GDM1 (cell line): ENCODE data around the gene NTM.

Experiments used
- DNase-seq: peaks from one replicate; lab custom pipeline; 2025; lab: John Stamatoyannopoulos, UW

The NTM gene

DNA sequence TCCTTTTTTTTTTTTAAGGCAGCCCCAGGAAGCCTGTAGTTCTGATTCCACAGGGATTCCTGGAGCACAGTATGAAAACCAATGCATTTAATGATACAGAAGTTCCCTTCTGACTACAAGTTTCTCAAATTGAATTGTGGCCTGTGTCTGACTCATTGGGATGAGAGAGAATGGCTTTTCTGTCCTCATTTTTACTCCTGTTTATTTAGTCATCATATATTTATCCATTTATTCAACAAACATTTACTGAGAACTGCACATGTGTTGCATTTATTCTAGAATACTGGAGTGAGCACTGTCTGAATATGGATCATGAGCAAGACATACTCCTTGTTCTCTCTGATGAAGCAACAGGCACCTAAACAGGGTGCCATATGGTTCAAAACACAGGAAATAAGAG, 231.2 kb downstream of the NTM start:
- DNase-seq: no peak

DNA sequence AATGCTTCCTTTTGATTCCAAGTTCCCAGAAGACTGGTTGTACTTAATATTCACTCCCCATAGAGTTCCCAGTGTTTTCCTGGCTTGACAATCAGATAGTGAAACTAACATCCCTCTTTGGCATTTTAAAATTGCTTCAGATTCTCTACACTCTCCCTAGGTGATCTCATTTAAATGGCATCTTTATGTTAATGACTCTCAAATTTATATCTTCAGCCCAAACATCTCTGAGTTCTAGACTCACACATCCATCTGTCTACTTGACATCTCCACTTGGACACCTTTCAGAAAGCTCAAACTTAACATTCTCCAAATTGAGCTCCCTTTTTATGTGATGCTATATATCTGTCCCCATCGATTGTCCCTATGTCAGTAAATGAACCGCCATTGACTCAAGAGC, 232.0 kb downstream of the NTM start:
- DNase-seq: no peak

DNA sequence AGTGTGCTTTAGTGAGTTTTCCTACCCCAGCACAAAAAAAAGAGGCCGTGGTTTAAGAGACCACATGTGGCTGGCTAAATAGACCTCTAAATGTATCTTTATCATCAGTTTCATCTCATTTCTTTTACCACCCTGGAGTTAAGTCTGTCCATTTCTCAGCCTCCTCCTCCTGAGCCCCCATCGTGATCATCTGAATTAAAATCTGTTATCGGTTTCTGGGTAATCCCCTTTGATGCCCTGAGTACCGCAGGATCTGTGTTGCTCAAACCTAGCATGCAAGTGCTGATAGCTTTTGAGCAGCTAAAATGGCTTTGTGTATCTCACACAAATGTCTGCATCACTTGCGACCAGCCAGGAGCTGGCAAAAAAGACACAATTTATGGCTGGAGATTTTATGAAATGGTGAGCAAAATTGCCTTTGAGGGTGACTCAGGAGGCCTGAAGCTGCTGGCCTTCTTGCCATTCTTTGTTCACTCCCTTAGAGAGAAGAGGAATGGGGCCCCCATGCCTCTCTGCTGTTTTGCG, 236.5 kb downstream of the NTM start:
- no peak for DNase-seq

DNA sequence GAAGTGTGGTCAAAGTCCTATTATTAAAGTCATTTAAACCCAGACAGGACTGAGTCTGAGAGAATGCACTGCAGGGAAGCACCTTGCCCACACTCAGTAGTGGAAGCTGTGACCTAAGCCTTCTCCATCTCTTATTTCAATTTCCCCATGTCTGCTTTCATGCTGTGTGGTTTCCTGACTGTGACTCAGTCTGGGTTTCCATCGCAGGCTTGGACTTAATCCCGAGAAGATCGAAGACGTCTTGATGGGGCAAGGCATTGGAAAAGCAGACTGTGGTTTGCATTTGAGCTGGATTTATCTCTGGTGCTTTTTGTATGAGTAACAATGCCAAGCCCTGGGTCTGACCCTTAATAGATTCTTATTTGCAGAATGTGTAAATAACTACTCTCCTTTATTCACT, 238.9 kb downstream of the NTM start:
- peak; percentile 28 for DNase-seq

DNA sequence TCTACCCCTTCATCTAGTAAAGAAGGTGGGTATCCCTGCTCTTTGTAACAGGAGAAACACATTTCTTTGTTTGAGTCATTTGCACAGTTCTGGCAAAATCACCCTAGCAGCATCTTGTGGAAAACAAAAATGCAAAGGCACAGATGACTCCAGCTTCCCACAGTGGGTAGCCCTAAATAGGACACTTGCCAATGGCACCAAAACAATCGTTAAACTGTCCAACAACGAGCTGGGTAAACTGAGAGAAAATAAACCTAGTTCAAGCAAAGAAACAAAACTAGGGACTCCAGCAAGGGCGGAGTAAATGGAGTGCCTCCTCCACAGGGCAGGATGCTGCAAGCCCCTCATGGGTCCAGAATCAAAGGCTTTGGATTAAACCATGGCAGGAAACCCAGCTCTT, 239.5 kb downstream of the NTM start:
- no peak for DNase-seq

DNA sequence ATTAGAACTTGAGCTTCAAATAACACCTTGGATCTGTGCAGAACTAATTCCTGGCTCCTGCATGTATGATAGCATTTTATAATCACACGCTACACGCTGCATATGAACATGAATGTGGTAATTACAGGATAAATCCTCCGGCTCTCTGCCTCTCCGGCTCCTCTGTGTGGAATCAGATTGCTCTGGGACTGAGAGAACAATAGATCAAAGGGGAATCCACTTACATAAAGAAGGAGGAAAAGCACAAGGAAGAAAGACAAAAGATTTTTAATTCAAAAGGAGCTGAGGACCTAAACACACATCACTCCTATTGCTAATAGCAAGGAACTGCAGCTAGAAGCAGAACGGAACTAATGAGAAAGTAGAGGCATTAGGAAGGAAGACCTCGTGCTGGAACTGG, 240.9 kb downstream of the NTM start:
- no peak for DNase-seq

DNA sequence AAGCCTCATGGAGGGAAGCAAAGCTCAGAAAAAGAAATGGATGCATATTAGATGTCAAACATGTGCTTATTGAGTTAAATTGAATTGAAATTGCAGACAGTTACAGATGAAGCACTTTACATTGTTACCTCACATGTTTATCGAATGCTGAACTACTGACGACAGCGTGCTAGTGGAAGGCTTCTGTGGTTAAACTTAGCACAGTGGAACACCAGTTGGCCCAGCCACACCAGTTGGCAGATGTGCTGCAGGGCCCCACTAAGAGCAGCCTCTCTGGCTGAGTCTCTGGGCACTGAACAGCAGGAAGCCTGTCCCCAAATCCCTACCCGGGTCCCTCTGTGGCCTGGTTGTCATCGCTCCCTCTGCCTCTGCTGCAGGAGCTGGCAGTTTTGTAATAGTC, 242.1 kb downstream of the NTM start:
- no peak for DNase-seq

DNA sequence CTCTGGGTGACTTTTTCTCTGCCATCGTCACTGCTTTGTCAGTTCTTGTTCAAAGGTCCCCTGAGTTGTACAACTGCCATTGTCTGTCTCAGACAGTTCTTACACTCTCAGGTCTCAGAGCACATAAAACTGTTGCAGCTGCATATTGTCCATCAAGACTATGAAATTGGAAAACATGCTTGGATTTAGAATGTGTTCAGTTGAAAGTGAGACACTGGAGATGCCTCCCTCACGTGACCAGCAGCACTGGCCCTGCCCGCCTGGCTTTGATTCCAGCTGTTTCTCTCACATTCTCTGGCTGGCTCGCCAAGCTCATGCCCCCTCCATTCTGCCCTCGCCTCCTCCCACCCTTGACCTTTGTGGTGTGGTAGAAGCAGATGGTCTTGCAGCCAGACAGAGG, 244.2 kb downstream of the NTM start:
- no peak for DNase-seq

DNA sequence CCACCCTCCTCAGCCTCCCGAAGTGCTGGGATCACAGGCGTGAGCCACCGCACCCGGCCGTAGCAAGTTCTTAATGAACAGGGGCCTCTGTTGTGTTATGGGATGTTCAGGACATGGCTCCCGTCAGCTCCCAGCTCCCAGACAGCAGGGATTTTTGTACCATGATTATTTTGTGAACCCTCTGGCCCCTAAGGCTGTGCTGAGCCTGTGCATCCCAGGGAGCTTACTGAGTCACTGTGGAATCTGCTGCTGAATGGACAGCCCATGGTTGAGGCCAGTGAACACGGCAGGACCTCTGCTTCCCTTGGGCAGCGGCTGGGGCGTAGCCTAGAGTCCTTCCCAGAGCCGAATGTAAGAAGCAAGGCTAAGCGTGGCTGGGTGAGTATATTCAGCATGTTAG, 245.2 kb downstream of the NTM start:
- DNase-seq: no peak

DNA sequence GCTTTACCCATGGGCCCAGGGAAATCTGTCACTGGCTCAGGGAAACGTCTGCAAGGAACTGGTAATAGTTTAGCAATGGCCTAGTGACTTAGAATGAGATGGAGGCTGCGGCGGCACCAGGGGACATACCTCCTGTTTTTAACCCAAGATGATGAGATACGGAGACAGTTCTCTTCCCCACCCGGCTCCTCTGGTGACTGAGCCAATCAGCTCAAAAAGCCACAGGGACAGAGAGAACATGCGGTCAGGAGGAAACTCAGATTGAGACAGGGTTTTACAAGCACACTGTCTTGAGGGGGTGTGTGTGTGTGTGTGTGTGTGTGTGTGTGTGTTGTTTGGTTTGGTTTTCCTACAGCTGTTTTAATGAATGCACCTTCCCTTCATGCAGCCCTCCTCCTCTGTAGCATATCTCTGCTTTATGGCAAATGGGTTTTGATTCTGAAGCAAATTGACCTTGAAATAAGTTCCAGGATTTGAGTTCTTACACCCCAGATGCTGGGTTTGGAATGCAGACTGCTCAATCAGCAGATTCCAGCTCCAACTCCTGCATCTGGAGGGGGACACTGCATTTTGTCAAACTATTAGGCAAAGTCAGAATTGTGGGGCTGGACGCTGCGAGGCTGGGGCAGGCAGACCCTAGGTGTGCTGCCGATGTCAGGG, 246.2 kb downstream of the NTM start:
- no peak for DNase-seq

DNA sequence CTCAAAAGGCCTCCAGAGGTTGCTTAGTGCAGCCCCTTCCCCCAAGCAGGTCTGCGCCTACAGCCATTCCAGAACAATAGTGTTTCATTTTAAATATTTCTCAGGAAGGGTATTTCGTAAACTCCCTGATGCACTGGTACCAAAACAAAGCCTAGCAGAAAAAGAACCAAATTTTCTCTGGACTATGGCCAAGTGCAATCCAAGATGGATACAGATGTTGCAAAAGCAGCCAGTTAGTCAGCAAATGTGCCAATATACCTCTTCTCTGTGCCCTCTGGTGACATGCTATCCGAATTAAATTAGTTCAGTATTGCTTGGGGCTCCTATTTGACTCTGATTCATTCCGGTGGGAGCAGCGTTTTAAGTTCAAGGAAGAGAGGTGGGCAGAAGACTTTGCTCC, 247.8 kb downstream of the NTM start:
- DNase-seq: no peak

DNA sequence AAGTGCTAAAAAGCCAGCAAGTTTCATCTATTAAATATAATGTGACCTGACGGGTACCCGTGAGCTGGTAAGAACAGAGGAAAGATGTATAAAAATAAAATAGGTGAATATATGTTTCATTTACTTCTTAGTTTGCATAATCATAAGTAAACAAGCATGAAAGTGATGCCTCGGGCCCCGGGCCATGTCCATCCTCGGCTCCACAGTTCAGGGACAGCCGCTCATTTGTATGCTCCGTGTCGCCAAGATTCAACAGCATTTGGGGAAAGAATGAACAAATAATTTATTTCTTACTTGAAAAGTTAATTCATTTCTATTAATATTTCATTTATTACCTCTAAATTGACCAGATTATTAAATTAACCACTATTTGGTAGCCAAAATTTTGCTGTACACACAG, 251.8 kb downstream of the NTM start:
- DNase-seq: no peak

DNA sequence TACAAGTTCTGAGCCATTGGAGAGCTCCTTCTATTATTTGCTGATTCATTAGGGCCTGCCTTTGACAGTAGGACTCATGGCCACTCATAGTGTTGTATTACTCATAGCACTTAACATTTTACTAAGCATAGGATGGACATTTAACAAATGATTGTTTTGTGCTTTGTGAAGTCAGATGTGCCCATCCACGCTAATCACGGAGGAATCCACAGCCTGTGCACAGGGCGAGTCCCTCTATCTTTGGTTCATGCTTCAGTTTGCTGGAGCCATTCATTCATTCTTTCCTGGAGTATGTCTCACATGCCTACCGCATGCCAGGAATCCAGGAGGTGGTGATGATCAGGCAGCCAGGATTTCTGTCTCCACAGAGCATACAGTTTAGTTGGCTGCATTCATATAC, 254.1 kb downstream of the NTM start:
- no peak for DNase-seq

DNA sequence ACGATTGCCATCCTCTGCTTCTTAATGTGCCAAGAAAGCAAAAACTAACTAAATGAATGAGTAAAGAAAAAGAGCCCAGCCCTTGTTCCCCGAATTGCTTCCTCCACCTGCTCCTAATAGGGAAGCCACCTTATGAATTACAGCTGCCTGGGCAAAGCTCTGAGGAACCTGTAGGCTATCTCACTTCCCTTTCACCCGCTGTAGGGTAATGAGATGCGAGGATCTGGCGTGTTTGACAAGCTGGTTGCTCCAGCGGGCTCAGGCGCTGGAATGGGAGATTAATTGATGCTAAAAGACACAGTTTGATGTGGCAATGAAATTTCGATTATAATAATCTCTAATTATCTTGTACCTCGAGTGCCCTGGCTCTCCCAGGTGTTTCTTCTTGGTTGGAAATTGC, 256.4 kb downstream of the NTM start:
- DNase-seq: peak; percentile 24

DNA sequence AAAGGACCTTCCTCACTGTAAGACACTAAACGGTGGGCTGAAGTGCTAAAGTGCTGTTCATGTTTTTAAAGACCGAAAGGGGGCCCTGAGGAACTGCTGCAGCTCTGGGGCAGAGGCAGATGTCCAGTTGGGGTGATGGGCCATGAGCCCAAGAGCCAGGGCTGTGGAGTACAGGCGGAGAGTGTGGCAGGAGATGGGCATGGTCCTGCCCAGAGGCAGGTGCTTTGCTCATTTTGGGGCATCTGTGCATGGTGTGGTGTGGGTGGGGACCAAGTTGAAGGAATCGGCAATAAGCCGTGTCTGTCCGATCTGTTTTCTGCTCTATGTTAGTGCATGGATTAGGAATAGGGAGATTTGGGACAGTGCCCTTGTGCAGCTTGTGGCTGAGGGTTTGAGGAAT, 258.3 kb downstream of the NTM start:
- no peak for DNase-seq

DNA sequence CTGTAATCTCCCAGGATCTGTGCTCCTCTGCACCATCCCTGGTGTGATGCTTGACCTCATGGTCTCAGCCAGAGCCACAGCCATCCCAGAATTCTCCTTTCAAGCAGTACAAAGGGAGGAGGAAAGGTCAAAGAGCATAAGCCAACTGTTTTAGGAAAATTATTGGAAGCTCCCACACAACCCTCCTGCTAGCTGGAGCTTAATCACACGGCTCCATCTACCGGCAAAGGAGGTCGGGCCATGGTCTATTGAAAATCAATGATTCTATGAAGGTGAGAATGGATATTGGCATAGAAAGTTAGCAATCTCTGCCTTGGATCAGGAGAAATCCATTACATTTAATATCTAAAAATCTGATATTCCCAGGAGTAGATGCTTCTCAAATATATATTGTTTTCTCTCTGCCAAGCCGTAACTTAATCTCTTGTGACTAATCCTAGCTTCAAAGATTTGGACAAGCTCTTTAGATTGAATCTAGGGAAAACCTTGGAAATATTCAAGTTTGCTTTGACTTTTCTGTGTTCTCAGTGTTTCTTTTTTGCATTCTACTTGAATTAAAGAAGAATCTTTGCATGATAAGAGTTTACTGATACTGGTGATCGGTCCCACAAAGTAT, 259.6 kb downstream of the NTM start:
- DNase-seq: no peak

DNA sequence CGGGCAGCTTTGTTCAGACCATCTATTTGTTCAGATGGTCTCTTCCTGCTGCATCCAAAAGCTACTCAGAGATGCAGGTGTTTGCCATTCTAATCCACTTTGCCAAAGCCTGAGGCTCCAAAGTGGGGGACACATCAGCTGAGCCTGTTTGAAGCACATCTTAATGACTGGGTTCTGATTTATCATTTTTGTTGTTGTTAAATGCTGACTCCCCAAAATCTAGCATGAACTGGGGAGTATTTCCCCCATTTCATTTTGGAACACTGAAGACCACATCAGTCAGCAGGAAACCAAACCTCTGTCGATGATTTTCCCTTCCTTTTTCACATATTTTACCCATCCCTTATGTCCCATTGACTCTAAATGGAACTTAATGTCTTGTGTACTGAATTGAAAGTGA, 262.6 kb downstream of the NTM start:
- DNase-seq: no peak

DNA sequence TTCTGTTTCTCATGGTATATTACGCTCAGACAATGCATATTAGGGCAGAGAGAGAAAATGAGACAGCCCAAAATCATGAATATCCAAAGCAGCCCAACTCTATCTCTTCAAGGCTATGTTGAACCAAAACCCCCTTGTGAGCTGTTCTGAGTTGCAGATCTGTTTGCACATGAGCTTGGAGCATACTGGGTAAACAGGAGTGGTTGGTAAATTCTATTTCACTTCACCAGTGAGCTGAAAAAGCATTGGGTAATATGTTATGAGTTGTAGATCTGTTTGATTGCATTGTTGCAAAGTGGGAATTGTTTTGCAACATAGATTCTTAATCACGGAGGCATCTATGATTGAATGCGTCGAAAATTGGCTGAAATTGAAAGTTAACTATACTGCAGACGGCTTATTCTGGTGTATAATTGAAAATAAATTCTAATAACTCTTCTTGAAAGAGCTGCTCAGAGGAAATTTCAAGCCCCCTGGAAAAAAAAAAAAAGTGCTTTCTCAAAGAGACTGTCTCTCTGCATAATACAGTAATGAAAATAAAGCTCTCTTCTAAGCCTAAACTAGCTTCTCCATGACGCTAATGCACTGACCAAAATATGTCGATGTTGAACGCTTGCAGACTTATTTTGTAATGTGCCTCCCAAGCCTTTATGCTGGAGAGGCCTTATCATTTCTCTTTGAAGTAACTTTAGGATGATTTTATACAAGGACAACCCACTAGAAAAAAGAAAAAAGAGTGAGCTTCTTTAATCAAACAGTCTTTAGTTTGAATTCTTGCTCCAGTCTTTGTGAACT, 263.7 kb downstream of the NTM start:
- DNase-seq: no peak

DNA sequence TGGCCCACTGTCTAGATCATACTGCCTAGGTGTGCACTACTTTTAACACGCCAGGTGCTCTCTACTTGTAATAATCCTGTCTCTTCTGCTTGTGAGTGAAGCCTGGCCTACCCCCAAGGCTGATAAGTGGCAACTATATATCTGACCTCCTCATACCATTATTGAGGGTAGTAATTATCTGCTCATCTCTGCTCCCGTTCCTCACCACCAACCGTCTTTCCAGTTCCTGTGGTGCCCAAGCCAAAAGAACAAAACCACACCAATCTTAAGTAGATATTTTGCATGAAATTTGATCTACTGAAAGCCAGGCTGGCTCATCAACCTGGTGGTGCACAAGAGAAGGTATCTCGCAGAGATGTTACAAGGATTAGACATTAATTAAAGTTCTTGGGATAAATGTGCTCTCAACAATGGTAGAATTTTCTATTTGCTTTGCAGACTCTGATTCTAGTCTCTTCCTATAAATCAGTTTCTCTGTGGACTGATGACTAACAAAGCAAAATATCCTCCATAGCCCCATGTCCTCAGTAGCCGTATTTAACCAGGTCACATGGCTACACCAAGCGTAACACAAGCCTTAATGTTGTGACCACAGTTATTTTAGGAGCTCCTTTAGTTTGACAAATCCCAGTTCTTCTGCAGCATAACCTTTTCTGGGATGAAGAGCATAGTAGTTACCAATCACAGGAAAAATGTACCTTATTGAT, 267.2 kb downstream of the NTM start:
- no peak for DNase-seq

DNA sequence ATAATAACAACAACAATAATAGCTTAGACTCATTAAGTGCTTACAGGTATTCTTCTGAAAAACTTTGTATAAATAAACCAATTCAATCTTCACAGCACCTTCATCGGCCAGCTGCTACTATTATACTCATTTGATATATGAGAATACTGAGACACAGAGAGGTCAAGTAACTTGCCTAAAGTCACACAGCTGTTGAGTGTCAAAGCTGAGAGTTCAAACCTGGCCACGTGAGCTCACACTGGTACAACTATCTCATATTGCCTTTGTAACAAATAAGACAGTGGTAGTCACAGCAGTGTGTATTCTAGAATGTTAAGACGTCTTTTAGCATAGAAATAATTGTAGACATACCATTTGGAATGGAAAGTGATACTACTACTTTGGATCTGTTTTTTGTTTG, 268.5 kb downstream of the NTM start:
- no peak for DNase-seq

DNA sequence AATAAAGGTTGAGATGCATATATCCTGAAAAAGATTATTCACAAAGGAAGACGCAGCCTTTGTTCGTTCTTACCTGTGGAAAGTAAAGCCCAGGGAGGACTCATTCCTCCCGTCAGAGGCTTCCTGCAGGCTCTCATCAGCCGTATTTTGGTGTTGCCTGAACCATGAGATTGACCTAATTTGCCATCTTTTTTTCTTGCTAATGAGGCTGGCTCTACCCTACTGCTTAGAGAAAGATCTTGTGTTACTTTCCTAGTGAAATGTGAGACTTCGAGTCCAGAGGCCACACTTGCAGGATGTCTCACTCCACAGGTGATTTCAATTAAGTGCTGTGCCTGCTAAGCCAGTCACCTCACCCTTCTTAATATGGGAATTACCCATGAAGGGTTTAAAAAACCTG, 269.9 kb downstream of the NTM start:
- DNase-seq: no peak

DNA sequence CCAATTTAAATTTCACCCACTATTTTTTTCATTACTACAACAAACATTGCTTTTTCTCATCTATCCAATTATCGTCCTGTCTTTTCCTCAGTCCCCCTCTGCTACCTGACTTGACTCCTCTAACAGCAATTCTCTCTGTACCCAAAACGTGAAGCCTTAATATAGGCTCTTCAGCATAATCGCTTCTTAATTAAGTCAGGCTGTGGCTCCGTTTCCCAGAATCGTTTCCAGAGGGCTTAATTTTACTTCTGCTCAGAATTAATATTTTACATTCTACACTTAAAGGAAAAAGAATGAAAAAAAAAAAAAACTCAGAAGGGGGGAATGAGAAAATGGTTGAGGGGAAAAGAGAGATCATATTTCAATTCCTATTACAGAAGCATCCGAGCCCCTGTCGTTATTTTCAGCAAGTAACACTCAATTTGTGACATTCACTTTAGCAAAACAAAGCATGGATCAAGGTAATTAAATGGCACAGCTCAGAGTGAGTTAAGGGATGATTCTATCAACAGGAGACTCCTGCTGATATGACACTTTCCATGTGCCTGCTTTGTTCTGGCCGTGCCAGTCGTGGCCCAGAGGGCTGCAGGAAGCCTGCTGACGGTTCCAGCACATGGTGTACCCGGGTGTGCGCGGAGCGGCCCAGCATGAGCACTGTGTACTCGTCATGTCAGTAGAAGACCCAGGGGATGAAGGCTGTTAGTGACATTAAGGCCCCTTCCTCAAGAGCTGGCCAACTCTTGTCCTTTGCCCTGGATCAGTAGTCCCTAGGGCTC, 272.5 kb downstream of the NTM start:
- no peak for DNase-seq
